Medulla oblongata (tissue), 1 donor: Measurements from ENCODE around the gene NHSL2.
"Not testable (repeated sequence)": the region's sequence is repeated elsewhere in the genome, so short reads cannot be mapped to it uniquely, and the experiment has no call there.

ENCODE experiments used
- DNase-seq: peaks from one replicate; pipeline ENCODE4 v3.0.0-alpha.2; 2015; ENCODE audit errors: extremely low spot score

The NHSL2 gene

GRCh38 chrX:72041871-72042851 lies 131.5 kb downstream of the NHSL2 start:
- no peak for DNase-seq

- no peak for DNase-seq
Observed at GRCh38 chrX:72042852-72043248, 132.2 kb downstream of the NHSL2 start.

- DNase-seq = no peak
Observed at GRCh38 chrX:72043636-72044035, 133.0 kb downstream of the NHSL2 start.

GRCh38 chrX:72045141-72045540 lies 134.5 kb downstream of the NHSL2 start:
- DNase-seq = no peak

- DNase-seq = no peak
Observed at GRCh38 chrX:72045552-72046277, 135.1 kb downstream of the NHSL2 start.

- no peak for DNase-seq
Observed at GRCh38 chrX:72046447-72046846, 135.8 kb downstream of the NHSL2 start.

- DNase-seq = no peak
Observed at GRCh38 chrX:72048510-72049455, 138.1 kb downstream of the NHSL2 start.

- DNase-seq = no peak
Observed at GRCh38 chrX:72050011-72050410, 139.4 kb downstream of the NHSL2 start.

- DNase-seq = no peak
Observed at GRCh38 chrX:72051589-72051988, 140.9 kb downstream of the NHSL2 start.

- no peak for DNase-seq
Observed at GRCh38 chrX:72052415-72053090, 141.9 kb downstream of the NHSL2 start.

- no peak for DNase-seq
Observed at GRCh38 chrX:72053508-72053907, 142.9 kb downstream of the NHSL2 start.

GRCh38 chrX:72054779-72055489 lies 144.3 kb downstream of the NHSL2 start:
- DNase-seq = peak; percentile 4

GRCh38 chrX:72057331-72057730 lies 146.7 kb downstream of the NHSL2 start:
- DNase-seq = peak; percentile 15

- no peak for DNase-seq
Observed at GRCh38 chrX:72057849-72058248, 147.2 kb downstream of the NHSL2 start.

- DNase-seq = not testable (repeated sequence)
Observed at GRCh38 chrX:72058346-72058745, 147.7 kb downstream of the NHSL2 start.

- DNase-seq = peak; percentile 76
Observed at GRCh38 chrX:72060196-72060920, 149.7 kb downstream of the NHSL2 start.

GRCh38 chrX:72060921-72061490 lies 150.4 kb downstream of the NHSL2 start:
- no peak for DNase-seq

GRCh38 chrX:72062916-72063315 lies 152.3 kb downstream of the NHSL2 start:
- no peak for DNase-seq
